Effector CD8-positive, alpha-beta T cell (primary cell): ENCODE measurements around the gene MYL12A.

ENCODE experiments used
- DNase-seq: peaks from one replicate; lab custom pipeline; 2025; lab: John Stamatoyannopoulos, UW

MYL12A gene

GRCh38 chr18:3283253-3283863, 35.8 kb downstream of the MYL12A start:
- no peak for DNase-seq

- DNase-seq = no peak
Measured at GRCh38 chr18:3283908-3284307, 36.3 kb downstream of the MYL12A start.

GRCh38 chr18:3284501-3284900, 36.9 kb downstream of the MYL12A start:
- no peak for DNase-seq

- no peak for DNase-seq
Measured at GRCh38 chr18:3286159-3286558, 38.6 kb downstream of the MYL12A start.

GRCh38 chr18:3293196-3293951, 45.8 kb downstream of the MYL12A start:
- no peak for DNase-seq

- no peak for DNase-seq
Measured at GRCh38 chr18:3294435-3295080, 47.0 kb downstream of the MYL12A start.

GRCh38 chr18:3297025-3297984, 49.7 kb downstream of the MYL12A start:
- DNase-seq = peak; percentile 87

GRCh38 chr18:3304832-3305231, 57.2 kb downstream of the MYL12A start:
- DNase-seq = no peak

GRCh38 chr18:3305354-3305762, 57.8 kb downstream of the MYL12A start:
- DNase-seq = no peak
